HTERT RPE-1 (cell line): ENCODE measurements around the gene ADSS2.

Source experiments
- in situ Hi-C: fragments of 300-500 bp; cut with MboI; formaldehyde crosslinking; loops from 4 replicates; pipeline ENCODE4 v1.14.3; 2020; ENCODE audit warnings: low sequenced_read_pairs

ADSS2 gene

DNA sequence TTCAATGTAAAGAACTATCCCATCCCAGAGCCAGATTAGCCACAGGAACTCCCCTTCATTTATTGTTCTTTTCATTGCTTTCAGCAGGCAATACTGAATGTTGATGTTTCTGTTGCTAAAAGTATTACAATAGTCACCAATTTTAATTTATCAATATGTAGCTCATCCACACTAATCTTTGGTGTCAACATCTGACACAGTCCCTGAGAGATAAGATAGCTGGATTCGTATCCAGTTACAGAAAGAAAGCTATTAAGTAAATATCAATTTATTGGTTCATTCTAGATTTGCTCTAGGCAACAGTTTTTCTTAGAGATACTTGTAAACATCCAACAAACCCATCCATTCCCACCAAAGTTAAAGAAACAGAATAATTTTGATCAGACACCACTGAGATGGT lies 4.7 kb downstream of the ADSS2 start:
- in situ Hi-C loops: no loop called here

DNA sequence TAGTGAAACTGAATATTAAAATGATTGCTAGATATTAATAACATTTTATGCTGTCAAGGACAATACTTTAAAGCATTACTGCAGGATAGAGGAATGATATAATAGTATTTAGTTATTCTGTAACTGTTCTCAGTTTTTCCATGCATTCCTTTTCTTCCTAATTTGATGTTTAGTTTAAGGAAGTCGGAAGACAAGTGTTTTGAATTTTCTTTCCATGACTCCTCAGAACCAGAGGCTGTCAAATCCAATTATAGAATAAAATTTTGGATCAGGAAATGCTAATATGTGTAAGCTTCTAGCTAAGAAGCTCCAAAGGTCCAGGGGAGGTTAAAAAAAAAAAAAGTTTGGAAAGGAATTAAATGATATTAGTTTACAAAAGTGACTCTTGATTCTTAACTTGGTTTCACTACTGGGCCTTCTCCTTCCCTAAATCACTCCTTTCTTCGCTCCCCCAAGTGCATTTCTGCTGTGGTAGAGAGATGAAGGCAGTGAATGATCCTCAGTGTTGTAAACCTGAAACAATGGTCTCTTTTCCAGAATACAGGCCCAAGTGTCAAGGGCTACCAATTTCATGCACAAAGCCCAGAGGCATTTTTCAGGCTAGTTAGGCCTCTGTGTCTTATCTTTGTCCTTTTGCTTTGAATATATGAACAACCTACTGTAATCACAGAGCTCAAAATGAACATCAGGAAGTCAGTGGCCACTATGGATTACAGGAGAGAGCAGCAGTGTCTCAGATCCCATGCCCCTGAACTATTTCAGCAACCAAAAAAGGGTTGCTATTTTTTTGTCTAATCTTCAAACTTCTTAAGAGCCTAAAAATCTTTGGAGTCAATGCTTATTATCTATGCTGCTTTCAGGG lies 6.2 kb downstream of the ADSS2 start:
- in situ Hi-C loops: no loop called here

DNA sequence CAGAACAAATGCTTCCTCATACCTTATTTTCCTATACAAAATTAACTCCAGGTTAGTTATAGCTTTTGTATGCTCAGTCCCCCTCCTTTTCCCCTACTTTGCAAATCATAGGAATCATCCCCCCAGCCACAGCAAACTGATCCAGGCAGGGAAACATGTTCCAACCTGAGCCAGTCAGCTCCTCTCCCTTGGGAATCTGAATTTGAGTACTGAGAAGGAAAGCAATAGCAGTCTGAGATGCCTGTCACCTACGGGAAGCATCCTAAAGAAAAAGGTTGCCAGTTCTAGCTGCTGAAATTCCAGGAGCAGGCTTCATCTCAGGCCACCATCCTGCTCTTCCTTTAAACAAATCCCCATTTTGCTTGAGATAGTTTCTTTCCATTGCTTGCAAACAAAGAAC lies 6.9 kb downstream of the ADSS2 start:
- in situ Hi-C loops: no loop called here

DNA sequence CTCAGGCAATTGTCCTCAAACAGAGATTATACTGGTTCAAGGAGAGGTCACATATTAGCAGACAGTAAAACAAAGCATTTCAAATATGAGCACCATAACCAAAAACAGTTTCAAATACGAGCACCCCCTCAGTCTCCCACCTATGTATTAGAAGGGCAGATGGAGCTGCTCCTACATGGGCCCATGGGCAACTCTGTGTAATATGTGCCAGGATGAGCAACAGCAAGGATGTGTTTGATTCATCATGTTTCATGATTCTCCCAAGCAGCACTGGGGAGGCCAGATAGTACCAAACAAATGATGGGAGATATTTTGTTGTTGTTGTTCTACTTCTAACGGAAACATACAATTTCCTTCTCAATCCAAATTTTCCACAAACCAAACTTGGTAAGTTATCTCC lies 8.9 kb downstream of the ADSS2 start:
- in situ Hi-C loops: no loop called here

DNA sequence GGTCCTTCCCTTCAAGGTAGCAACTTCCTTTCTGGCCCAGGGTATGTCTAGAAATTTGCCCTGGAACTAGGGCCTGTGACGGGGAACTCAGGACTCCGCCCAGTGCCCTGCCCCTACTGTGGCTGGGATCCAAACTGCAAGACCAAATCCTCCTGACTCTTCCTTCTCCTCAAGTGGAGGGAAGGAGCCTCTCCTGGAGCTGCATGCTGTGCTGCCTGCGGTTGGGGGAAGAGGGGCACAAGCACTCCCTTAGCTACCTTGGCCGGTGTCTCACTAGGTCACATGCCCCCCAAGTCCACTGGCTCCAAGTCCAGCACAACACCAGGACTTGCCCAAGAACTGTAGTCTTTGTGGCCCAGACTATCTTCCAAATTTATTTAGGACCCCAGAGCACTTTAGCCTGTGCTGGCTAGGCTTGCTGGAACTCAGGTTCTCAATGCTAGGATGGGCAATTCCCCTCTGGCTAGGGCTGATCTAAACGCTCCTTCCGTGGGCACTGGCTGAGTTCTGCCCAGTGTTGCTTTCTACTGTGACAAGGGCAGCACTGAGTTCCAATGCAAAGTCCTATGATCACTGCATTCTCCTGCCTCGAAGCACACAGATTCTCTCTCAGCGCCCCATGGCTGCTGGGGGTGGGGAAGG lies 12.2 kb downstream of the ADSS2 start:
- in situ Hi-C loops: no loop called here

DNA sequence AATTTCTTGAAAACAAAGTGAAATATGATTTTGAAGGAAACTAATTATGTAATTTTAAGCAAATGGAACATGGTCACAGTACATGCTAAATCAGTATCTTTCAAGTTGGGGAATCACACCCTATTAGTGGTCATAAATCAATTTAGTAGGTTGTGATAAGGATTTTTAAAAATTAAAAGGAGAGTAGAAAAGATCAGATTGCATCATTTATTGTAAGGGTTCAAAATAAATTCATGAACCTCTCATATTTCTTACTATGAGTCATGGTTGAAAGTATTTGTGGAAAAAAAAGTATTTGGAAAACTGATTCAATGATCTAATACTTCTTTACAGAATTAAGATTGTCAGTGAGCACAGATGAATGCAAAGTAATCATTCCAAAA lies 14.6 kb downstream of the ADSS2 start:
- in situ Hi-C loops: no loop called here

DNA sequence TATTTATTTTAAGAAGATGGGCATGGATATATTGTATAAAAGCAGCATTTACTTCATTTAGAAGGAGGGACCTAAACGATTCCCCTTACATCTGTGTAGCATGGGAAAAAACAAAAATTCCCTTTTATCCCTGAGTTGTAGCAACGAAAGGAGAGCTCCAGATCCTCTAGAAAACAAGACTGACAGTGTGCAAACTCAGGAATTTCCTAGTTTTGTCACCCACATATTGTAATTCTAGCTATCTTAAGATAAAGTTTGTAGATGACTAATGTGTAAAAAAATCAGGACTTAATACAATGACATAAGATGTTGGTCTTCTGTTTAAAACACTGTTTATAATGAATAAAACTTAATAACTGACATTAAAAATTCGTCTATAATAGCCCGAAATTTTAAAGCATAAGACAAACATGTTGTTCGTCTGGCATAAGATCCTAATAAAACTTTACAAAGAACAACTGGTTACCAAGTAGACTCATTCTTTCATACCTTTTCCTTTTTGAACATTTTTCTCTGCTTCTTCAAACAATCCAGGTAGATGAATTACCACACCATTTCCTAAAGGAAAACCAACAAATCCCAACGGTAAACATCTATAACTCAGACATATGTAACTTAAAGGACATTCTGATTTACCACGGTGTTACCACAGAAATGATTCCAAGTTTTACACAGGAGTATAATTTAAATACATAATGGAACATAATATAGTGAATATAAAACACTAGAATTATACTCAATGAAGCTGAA lies 15.2 kb downstream of the ADSS2 start:
- in situ Hi-C loops: no loop called here

DNA sequence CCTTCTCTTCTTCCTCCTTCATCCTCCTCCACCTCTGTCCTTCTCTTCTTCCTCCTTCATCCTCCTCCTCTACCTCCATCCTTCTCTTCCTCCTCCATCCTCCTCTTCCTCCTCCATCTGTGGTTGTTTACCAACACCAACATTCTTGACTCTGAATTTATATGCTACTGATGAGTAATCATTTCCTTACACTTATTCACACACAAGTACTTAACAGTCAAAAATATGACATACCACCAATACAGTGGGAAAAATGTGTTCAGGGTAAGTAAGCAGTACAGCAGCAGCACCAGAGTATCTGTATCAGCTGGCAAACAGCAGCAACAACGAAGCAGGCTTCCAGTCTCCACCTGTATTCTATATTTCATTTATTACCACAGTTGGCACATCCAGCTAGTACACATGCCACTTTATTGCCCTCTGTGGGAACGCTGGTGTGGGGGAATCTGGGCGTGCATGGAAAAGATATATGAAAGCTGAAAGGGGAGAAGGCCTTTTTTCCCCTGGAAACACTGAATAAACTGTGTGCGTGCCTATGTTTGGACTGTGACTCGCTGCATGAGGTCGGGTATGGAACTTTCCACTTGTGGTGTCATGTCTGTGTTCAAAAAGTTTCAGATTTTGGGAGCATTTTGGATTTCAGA lies 16.0 kb downstream of the ADSS2 start:
- in situ Hi-C loops: no loop called here

DNA sequence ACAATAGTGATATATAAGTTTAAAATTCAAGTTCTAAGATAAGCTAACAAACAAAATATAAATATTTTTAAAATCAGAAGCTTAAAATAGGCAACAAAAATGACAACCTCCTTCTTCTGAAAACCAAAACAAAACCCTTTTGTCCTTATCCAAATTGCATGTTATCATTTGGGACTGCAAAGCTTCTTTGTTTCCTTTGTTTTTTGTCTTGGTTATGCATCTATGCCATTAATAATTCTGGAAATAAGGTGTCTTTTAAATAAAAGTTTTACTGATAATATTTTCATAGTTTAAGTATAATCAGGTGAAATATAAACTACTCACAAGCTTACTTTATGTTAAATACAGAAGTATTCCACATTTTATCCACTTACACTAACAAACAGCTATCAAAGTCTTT lies 20.5 kb downstream of the ADSS2 start:
- in situ Hi-C loops: no loop called here

DNA sequence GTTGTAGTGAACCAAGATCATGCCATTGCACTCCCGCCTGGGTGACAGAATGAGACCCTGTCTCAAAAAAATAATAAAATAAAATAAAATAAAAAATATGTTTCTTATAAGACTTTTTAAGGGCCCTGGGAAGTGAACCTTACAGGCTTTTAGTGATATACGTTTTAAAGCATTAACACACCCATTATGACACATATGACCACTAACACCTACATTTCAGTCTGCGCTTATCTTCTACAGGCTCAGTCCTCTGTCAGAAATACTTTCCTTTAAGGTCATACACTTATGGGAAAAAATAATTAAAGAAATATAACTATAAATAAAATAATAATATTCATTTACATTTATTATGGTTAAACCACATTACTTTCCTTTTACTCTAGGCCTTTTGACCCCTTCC lies 21.9 kb downstream of the ADSS2 start:
- in situ Hi-C loops: no loop called here

DNA sequence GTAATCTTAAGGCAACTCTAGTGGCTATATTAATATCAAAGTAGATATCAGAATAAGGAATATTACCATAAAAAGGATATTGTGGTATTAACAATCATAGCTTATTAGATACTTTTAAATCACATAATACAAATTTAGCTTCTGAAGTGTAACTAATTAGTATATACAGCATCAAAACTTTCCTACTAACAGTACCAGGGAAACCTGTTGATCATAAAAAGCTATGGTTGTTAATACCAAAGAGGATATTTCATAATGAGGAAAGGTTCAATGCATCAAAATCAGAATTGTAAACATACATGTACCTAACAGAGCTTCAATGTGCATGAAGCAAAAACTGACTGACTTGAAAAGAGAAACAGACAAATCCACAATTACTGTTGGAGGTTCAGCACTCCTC lies 24.1 kb downstream of the ADSS2 start:
- in situ Hi-C loops: no loop called here

DNA sequence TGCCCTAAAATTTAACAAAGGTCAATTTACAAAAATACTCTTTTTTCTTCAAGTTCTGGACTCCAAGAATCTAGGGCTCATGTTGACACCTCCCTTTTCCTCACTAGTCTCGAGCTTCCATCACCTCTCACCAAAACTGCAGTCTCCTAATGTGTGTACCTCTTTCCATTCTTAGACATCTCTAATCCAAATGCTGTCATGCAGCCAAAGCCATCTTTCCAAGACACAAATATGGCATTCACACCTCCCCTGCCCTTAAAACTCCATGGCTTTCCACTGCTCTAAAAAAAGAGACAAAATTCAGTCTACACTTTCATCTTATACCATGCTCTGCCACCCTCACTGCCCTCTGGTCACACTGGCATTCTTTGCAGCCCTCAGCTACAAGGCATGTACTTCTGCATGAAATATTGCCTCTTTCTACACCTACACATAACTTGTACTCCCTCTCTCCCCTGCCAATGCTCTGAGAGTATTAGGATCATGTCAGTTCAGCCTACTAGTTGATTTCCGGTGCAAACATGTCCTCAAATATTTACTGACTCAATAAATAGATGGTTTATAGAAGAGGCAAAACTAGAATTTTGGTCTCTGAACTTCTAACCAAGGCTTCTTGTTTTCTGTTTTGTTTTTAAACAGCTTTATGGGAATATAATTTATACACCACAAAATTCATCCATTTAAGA lies 26.9 kb downstream of the ADSS2 start:
- in situ Hi-C loops: no loop called here

DNA sequence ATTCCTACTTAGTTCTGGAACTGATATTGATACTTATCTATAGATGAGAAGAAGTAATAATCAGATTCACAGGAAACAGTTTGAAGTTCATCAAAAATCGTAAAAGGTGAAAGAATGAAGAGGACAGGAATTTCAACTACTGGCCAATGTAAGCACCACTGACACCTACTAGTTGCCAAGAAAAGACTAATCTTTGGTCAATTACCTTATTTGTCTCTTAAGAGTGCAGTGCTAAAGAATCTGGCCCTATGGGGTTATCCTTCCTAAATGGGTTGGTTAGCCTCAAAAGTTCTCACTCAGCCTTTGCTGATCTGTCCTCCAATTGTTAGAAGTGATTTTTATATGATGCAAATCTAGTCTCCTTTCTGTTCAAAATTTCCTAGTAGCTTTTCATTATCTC lies 29.5 kb downstream of the ADSS2 start:
- in situ Hi-C loops: no loop called here

DNA sequence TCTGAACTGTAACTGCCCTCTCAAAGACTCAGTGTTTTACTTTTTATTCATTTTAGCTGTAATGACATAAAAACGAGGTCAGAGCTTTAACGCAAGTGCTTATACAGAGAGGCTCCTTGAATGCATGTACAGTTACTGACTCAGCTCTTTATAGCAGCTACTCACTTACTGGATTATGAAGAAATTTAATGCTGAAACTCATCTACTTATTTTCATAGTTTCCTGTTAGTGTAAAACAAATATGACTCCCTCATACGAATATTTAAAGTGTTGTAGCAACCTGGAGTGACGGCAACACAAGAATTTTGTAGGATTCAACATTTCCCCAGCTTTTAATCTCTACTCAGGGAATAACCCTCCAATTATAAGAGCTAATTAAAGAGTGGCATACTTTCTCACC lies 32.7 kb downstream of the ADSS2 start:
- in situ Hi-C loops: no loop called here

DNA sequence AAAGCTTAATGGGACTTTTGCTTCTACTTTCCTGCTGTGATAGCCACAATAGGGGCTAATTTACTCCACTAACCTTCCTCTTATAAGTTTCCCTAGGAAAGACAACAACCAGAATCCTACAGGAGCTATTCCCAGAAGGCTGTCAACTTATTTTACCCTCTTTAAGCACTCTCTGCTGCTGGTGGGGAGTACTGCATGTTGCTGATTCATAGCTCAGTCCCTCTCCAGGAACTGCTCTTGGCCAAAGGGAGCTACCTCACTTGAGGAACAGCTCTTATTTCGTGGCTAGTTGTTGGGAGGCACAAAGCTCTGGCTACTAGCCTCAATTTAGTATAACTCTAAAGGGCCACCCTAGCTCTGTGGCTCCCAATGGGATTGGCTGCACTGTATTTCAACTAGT lies 37.2 kb downstream of the ADSS2 start:
- in situ Hi-C loops: no loop called here

DNA sequence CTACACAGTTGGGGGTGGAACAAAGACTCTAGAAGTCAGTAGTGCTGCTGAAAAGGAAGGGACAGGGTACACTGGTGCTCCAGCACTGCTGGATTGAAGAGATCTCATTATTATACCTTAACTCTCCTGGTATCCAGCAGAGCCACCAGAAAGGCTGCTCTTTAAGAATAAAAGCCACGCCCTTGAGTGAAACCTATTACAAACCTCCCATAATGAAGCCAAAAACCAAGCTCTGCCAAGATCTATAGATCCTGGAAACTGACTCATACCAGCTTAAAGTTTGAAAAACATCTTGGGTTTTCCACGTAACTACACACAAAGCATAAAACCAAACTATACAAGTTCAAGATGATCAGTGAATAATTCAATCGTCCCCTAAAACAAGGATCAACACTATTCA lies 38.0 kb downstream of the ADSS2 start:
- in situ Hi-C loops: no loop called here

DNA sequence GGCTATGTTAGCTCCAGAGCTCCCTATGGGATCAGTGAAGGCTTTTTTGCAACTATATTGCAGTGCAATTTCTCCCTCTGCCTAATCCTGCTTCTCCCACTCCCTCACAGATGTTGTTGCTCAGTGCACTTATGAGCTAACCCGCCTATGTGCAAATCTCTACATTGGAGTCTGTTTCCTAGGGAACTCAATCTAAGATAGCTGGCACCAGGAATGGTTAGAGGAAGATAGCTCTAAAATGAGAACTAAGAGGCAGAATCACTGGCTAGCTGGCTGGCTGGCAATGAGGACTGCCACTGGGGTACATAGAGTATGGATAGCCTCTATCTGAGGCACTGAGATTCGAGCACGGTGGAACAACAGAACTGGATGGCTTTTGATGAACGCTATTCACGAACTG lies 39.5 kb downstream of the ADSS2 start:
- in situ Hi-C loops: no loop called here

DNA sequence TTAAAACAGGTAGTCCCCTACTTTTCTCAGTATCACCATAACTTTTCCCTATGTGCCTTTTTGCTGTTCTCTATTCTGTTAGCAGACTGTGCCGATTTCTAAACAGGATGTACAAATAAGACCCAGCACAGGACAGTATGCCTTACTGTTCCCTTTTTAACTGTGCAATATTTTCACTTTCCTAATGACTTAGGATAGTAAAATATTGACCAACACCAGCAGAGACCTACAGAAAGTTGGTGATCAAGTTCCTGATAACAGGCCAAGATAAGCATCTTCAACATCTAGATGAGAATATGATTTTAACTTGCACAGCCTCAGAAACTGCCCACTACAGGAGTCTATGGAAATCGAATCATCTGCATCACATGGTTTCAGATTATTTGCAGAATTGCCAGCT lies 42.0 kb downstream of the ADSS2 start:
- in situ Hi-C loops: no loop called here

DNA sequence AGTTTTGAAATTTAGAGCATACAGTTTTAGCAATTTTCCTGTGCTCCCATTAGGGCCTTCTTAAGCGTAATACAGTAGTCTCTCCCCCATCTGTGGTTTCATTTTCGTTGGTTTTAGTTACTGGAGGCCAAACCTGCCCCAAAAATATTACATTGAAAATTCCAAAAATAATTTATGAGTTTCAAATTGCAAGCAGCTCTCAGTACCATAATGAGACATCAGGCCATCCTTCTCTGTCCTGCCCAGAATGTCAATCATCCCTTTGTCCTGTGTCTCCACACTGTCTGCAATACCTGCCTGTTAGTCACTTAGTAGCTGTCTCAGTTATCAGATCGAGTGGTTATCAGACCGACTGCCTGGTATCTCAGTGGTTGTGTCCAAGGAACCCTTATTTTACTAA lies 45.4 kb downstream of the ADSS2 start:
- in situ Hi-C loops: no loop called here

DNA sequence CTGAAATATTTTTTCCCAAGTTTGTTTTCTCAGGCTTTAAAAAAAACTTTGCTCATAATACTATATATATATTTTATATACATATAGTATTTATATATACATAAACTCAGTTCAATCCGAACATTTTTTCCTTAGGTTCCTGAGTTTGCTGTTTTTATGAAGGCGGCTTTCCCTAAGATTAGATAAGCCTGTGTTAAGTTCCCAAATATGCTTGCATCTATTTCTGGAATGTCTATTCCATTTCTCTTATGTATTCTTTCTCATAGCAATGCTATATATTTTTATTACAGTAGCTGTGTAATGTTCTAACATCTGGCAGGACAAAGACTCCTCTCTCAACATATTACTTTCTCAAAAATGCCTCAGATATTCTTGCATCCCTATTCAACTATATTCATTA lies 45.9 kb downstream of the ADSS2 start:
- in situ Hi-C loops: no loop called here

DNA sequence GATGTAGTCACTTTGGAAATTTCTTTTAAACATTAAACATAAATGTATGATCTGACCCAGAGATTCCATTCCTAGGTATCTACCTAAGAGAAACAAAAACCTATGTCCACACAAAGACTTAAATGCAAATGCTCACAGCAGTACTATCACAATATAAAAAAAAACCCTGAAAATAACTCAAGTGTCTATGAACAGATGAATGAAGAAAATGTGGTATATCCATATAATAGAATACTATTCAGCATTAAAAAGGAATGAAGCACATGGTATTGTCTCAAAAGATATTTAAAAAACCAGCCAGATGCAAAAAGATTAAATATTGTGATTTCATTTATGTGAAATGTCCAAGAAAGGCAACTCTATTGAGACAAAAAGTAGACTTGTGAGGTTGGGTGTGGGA lies 48.3 kb downstream of the ADSS2 start:
- in situ Hi-C loops: no loop called here
